Measurements from ENCODE around the gene FUT9.

FUT9 gene

DNA sequence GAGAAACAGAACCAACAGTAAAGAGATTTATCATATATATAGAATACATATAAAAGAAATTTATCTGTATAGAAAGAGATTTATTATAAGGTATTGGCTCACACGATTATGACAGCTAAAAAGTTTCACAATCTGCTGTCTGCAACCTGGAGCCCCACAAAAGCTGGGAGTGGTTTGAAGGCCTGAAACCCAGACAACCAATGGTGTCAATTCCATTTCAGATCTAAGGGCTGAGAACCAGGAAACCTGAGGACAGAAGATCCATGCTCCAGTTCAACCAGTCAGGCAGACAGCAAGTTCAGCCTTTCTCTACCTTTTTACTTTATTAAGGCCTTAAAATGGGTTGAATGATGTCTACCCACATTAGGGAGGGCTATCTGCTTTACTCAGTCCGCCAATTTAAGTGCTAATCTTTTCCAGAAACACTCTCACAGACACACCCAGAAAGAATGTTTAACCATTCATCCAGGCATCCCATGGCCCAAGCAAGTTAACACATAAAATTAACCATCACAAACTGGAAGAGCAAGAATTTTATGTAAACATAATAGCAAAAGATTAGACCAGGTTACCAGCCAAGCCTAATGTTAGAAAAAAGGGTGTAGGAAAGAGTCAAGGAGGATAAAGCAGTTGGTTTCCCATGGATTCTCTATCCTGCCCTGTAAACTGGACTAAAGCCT lies 170.9 kb downstream of the FUT9 start:
- no peak for TF ChIP-seq CTCF (IDR thresholded peaks at IDR 0.05; ENCODE audit: low read depth, low read length, missing control alignments)
- no peak overlapping the region for H3K4me3 ChIP-seq (ENCODE audit: low read depth, low read length)
- no peak for DNase-seq (ENCODE audit: low read depth)

GRCh38 chr6:96194675-96195074 lies 178.9 kb downstream of the FUT9 start:
- no peak for TF ChIP-seq CTCF (IDR thresholded peaks at IDR 0.05; ENCODE audit: low read depth, low read length, missing control alignments)
- DNase-seq (ENCODE audit: low read depth): no peak
- H3K4me3 ChIP-seq (ENCODE audit: low read depth, low read length): no peak overlapping the region

DNA sequence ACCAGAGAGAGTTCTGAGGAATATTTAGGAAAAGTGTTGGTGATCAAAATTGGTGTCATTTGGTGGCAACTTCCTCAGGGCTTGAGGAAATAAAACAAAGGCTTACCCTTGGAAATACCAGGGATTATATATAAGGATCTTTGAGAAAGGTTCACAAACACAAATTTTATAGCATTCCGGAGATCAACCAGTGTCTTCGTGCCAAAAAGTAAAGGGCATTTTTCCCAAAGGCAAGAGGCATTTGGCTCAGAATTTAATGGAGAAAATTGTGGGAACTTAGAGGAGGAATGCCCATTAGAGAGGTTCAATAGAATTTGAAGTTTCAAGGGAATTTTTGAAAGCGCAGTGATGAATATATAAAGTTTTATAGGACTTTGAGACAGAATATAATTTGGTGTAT lies 179.5 kb downstream of the FUT9 start:
- no peak overlapping the region for H3K4me3 ChIP-seq (ENCODE audit: low read depth, low read length)
- no peak for DNase-seq (ENCODE audit: low read depth)
- no peak for TF ChIP-seq CTCF (IDR thresholded peaks at IDR 0.05; ENCODE audit: low read depth, low read length, missing control alignments)

DNA sequence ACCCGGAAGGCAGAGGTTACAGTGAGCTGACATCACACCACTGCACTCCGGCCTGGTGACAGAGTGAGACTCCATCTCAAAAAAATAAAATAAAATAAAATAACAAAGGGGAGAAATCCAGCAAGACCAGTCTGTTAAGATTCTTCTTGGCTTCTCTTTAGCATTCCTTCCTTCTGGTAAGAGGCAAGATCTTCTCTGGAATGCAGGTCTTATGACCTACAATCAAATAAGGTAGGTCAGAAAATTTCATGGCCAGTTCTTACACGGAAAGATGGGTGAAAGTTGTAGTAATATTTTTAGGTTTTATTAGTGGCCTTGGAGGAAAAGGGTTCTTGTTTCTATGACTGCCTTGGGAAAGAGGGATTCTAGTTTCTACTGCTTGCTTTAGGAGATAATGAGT lies 180.9 kb downstream of the FUT9 start:
- H3K4me3 ChIP-seq (ENCODE audit: low read depth, low read length): no peak overlapping the region
- DNase-seq (ENCODE audit: low read depth): no peak

DNA sequence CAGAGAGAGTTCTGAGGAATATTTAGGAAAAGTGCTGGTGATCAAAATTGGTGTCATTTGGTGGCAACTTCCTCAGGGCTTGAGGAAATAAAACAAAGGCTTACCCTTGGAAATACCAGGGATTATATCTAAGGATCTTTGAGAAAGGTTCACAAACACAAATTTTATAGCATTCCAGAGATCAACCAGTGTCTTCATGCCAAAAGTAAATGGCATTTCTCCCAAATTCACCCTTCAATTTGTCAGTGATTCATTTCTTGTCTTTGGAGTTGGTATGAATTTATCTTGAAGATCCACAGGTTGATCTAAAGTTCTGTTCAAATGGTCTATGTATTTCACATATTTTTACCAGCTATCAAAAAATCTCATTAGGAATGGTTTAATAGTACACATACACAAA lies 181.5 kb downstream of the FUT9 start:
- no peak overlapping the region for H3K4me3 ChIP-seq (ENCODE audit: low read depth, low read length)
- no peak for TF ChIP-seq CTCF (IDR thresholded peaks at IDR 0.05; ENCODE audit: low read depth, low read length, missing control alignments)
- DNase-seq (ENCODE audit: low read depth): no peak

More for the DNA sequence above, 180.9 kb downstream of the FUT9 start:
- no peak for TF ChIP-seq CTCF (IDR thresholded peaks at IDR 0.05; ENCODE audit: low read depth, low read length, missing control alignments)

- no peak overlapping the region for H3K4me3 ChIP-seq (ENCODE audit: low read depth, low read length)
- no peak for DNase-seq (ENCODE audit: low read depth)
- no peak for TF ChIP-seq CTCF (IDR thresholded peaks at IDR 0.05; ENCODE audit: low read depth, low read length, missing control alignments)
Measured at GRCh38 chr6:96202571-96202970, 186.8 kb downstream of the FUT9 start.

- no peak for DNase-seq (ENCODE audit: low read depth)
- no peak for TF ChIP-seq CTCF (IDR thresholded peaks at IDR 0.05; ENCODE audit: low read depth, low read length, missing control alignments)
Measured at GRCh38 chr6:96211341-96211740, 195.6 kb downstream of the FUT9 start.

More at GRCh38 chr6:96211341-96211740, 195.6 kb downstream of the FUT9 start:
- H3K4me3 ChIP-seq (ENCODE audit: low read depth, low read length): no peak overlapping the region

Measured in GM12864 (cell line).